ENCODE measurements around the gene DOCK7.

DNA sequence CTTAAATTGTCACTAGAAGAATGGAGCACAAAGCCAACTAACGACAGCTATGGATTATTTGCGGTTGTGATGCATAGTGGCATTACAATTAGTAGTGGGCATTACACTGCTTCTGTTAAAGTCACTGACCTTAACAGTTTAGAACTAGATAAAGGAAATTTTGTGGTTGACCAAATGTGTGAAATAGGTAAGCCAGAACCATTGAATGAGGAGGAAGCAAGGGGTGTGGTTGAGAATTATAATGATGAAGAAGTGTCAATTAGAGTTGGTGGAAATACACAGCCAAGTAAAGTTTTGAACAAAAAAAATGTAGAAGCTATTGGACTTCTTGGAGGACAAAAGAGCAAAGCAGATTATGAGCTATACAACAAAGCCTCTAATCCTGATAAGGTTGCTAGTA lies 237.9 kb downstream of the DOCK7 start:
- TF ChIP-seq POLR2A (IDR thresholded peaks at IDR 0.05): no peak
- no peak for TF ChIP-seq CTCF (IDR thresholded peaks at IDR 0.05)
- no peak for TF ChIP-seq POLR2AphosphoS5 (IDR thresholded peaks at IDR 0.05)

Measured in suprapubic skin (tissue), 4 donors.